IPS-18a (cell line): ENCODE data around the gene GNAT2.

ENCODE experiments used
- H3K27ac ChIP-seq: one replicate; pipeline ENCODE4 v1.5.1; 2013; ENCODE audit warnings: low read length
- H3K27me3 ChIP-seq: one replicate; pipeline ENCODE4 v1.6.1; 2013; ENCODE audit warnings: mild to moderate bottlenecking, low read length; ENCODE audit not compliant: control insufficient read depth, insufficient read depth
- H3K36me3 ChIP-seq: one replicate; pipeline ENCODE4 v1.6.1; 2013; ENCODE audit warnings: low read depth, low read length; ENCODE audit not compliant: control insufficient read depth
- H3K4me1 ChIP-seq: one replicate; pipeline ENCODE4 v1.6.1; 2013; ENCODE audit warnings: low read depth, low read length; ENCODE audit not compliant: control insufficient read depth
- H3K4me3 ChIP-seq: one replicate; pipeline ENCODE4 v1.5.1; 2013; ENCODE audit warnings: low read length
- H3K9ac ChIP-seq: one replicate; pipeline ENCODE4 v1.6.1; 2013; ENCODE audit warnings: mild to moderate bottlenecking, low read length, moderate library complexity
- H3K9me3 ChIP-seq: one replicate; pipeline ENCODE4 v1.6.1; 2013; ENCODE audit warnings: low read depth, low read length; ENCODE audit not compliant: control insufficient read depth

Gene GNAT2

DNA sequence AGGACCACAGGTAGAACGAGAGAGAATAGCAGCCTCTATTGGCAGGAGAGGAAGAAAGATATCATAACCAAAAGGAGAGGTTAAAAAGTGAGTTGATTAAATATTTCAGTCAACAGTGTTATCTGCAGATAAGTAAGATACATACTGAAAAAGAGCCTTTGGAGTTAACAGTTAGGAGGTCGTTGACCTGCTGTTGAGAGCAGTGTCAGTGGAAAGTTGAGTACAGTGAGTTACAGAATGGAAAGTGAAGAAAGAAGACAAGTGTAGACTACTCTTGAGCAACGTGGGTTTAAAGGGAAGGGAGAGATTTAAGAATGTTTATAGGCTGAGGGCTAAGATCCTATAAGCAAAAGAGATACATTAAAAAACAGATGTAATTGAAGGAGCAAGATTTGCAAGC, 30.2 kb downstream of the GNAT2 start:
- H3K36me3 ChIP-seq, result peaks cover 70% of the 10 kb centered on the region
- no peaks in the 10 kb centered on the region for H3K27me3 ChIP-seq
- no peaks in the 10 kb centered on the region for H3K9me3 ChIP-seq
- H3K4me1 ChIP-seq, result no peaks in the 10 kb centered on the region
- H3K4me3 ChIP-seq, result no peak overlapping the region
- H3K9ac ChIP-seq, result no peak overlapping the region
- H3K27ac ChIP-seq, result no peak overlapping the region

DNA sequence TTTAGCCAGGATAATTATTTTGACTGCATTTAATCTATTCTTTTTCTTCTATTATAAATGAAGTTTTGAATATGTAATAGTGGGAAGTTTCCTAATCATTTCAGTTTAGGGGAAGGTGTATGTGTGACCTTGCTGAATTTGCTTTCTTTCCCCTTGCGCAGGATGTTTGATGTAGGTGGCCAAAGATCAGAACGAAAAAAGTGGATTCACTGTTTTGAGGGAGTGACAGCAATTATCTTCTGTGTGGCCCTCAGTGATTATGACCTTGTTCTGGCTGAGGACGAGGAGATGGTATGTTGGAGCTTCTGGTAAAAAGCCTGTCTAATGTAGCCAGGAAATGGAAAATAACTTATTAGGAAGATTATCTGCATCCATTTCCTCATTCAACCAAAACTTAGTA, 33.4 kb downstream of the GNAT2 start:
- Histone ChIP-seq H3K27ac (no peak overlapping the region), H3K27me3 (no peaks in the 10 kb centered on the region), H3K36me3 (peaks cover 63% of the 10 kb centered on the region), H3K4me1 (no peaks in the 10 kb centered on the region), H3K9ac (no peak overlapping the region), H3K4me3 (no peak overlapping the region), H3K9me3 (no peaks in the 10 kb centered on the region)

DNA sequence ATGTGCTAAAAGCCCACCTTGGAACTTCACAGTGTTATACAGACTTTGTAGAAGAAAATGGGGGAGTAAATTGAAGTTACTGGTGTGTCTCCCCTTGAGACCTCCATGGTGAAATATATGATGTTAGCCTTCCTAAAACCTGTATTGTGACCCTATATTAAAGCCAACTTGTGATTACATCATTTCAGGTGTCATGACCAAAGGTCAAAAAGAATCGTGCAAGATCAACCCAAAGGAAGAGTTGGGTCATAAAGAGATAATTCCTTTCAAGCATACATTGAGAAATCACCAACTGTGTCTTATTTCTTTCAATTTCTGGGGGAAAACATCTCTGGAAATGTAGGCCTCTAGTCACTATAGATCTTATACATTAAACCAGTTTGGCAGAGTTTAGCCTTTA, 34.6 kb downstream of the GNAT2 start:
- peaks cover 64% of the 10 kb centered on the region for H3K36me3 ChIP-seq
- H3K9ac ChIP-seq, result no peak overlapping the region
- no peaks in the 10 kb centered on the region for H3K9me3 ChIP-seq
- no peaks in the 10 kb centered on the region for H3K27me3 ChIP-seq
- H3K4me3 ChIP-seq, result no peak overlapping the region
- no peak overlapping the region for H3K27ac ChIP-seq
- H3K4me1 ChIP-seq, result no peaks in the 10 kb centered on the region

DNA sequence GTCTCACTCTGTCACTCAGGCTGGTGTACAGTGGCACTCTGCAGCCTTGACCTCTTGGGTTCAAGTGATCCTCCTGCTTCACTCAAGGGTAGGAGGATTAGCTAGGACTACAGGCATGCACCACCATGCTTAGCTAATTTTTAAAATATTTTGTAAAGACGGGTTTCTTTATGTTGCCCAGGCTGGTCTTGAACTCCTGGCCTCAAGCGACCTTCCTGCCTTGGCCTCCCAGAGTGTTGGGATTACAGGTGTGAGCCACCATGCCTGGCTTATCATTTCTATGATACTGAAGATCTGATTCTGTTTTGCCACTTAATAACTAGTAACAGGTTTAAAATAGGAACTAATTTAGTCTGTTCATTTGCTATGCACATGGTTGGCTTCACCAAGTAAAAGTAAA, 37.4 kb downstream of the GNAT2 start:
- H3K36me3 ChIP-seq, result peaks cover 55% of the 10 kb centered on the region
- H3K4me3 ChIP-seq, result no peak overlapping the region
- no peak overlapping the region for H3K9ac ChIP-seq

DNA sequence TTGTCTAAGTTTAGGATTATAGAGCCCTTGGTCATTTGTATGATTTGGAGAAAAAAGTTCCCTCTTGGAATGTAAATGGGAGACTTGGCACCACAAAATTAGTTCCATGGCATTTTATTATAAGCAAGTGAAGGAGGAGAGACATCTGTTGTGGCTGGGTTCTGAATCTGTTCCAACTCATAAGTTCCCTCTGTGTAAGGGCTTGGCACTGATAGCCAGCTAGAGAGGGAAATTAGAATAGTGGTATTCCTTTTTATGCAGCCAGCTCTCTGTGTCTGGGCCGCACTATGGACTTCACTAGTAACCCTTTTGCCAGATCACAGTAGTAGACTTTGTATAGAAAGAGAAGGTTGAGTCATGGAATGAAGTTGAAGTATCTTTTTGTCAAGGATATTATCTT, 39.9 kb downstream of the GNAT2 start:
- H3K4me3 ChIP-seq, result no peak overlapping the region
- H3K27ac ChIP-seq, result no peak overlapping the region
- no peaks in the 10 kb centered on the region for H3K4me1 ChIP-seq
- H3K9ac ChIP-seq, result no peak overlapping the region
- H3K27me3 ChIP-seq, result no peaks in the 10 kb centered on the region
- H3K9me3 ChIP-seq, result no peaks in the 10 kb centered on the region
- H3K36me3 ChIP-seq, result peaks cover 31% of the 10 kb centered on the region

More for the DNA sequence above, 37.4 kb downstream of the GNAT2 start:
- H3K27me3 ChIP-seq, result no peaks in the 10 kb centered on the region
- H3K9me3 ChIP-seq, result no peaks in the 10 kb centered on the region
- H3K4me1 ChIP-seq, result no peaks in the 10 kb centered on the region
- H3K27ac ChIP-seq, result no peak overlapping the region

DNA sequence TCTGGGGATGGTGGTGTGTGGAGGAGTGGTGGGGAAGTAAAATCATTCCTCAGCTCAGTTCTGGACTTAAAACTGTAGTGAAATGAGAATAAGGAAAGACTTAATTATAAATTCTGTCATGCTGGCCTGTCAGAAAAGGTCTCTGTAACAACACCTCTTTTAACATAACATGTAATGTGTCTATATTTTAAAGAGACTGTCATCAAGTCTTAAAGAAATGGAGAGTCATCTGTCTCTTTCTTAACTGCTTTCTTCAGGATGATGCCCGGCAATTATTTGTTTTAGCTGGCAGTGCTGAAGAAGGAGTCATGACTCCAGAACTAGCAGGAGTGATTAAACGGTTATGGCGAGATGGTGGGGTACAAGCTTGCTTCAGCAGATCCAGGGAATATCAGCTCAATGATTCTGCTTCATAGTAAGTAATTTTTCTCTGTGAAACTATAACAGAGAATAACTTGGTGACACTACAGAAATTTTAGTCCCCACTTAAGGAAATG, 40.4 kb downstream of the GNAT2 start:
- Histone ChIP-seq H3K9me3 (no peaks in the 10 kb centered on the region), H3K27ac (no peak overlapping the region), H3K4me3 (no peak overlapping the region), H3K36me3 (peaks cover 26% of the 10 kb centered on the region), H3K27me3 (no peaks in the 10 kb centered on the region), H3K9ac (no peak overlapping the region), H3K4me1 (no peaks in the 10 kb centered on the region)

DNA sequence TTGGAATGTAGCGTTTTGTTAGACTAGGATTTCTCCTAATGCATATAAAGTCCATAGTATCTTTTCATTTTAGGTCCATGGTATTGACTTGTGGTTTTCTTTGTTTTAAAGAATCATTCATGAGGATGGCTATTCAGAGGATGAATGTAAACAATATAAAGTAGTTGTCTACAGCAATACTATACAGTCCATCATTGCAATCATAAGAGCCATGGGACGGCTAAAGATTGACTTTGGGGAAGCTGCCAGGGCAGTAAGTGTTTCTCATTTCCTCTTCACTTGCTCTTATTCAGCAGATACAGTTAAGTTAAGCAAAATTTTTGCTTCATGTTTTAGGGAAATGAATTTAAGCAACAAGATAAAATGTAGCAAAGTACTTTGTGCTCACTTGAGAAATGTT, 45.6 kb downstream of the GNAT2 start:
- Histone ChIP-seq H3K9me3 (no peaks in the 10 kb centered on the region), H3K4me1 (peaks cover 6% of the 10 kb centered on the region), H3K27ac (no peak overlapping the region), H3K27me3 (no peaks in the 10 kb centered on the region), H3K9ac (no peak overlapping the region), H3K36me3 (peaks cover 3% of the 10 kb centered on the region), H3K4me3 (no peak overlapping the region)

DNA sequence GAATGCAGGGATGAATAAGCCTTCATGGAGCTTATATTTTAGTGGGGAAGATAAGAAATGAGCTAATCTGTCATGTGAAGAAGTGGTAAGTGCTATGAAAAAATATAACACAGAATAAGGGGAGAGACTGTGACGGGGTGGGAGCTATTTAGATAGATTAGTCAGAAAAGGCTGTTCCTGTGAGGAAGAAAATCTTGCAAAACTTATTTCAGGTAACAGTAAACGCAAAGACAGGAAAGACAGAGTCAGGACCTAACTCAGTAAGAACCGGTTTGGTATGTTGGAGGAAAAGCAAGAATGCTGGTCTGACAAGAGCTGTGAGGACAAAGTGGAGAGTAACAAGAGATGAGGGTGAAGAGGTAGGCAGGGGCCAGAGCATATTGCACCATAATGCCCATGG, 49.0 kb downstream of the GNAT2 start:
- H3K27ac ChIP-seq, result no peak overlapping the region
- no peaks in the 10 kb centered on the region for H3K27me3 ChIP-seq
- no peak overlapping the region for H3K9ac ChIP-seq
- H3K4me3 ChIP-seq, result no peak overlapping the region
- H3K36me3 ChIP-seq, result no peaks in the 10 kb centered on the region
- H3K4me1 ChIP-seq, result peaks cover 10% of the 10 kb centered on the region
- no peaks in the 10 kb centered on the region for H3K9me3 ChIP-seq

DNA sequence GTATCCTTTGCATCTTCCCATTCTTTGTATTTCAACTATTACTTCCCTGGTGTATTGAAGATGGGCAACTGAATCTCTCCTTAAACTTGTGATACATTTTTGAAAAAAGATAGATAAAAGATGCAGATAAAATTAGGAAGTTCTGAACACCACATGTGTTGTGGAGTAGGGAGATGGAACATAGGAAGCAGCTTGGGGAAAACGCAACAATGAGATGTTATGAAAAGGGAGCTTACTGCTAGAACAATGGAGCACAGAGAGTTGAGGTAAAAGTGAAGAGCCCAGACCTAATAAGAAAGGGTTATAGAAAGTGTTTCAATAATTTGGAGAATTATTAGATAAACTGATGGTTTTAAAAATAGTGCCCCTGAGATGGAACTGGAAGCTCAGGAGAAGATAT, 50.1 kb downstream of the GNAT2 start:
- H3K36me3 ChIP-seq, result no peaks in the 10 kb centered on the region
- no peaks in the 10 kb centered on the region for H3K9me3 ChIP-seq
- H3K27me3 ChIP-seq, result no peaks in the 10 kb centered on the region
- peaks cover 18% of the 10 kb centered on the region for H3K4me1 ChIP-seq
- no peak overlapping the region for H3K4me3 ChIP-seq
- no peak overlapping the region for H3K27ac ChIP-seq
- H3K9ac ChIP-seq, result no peak overlapping the region

DNA sequence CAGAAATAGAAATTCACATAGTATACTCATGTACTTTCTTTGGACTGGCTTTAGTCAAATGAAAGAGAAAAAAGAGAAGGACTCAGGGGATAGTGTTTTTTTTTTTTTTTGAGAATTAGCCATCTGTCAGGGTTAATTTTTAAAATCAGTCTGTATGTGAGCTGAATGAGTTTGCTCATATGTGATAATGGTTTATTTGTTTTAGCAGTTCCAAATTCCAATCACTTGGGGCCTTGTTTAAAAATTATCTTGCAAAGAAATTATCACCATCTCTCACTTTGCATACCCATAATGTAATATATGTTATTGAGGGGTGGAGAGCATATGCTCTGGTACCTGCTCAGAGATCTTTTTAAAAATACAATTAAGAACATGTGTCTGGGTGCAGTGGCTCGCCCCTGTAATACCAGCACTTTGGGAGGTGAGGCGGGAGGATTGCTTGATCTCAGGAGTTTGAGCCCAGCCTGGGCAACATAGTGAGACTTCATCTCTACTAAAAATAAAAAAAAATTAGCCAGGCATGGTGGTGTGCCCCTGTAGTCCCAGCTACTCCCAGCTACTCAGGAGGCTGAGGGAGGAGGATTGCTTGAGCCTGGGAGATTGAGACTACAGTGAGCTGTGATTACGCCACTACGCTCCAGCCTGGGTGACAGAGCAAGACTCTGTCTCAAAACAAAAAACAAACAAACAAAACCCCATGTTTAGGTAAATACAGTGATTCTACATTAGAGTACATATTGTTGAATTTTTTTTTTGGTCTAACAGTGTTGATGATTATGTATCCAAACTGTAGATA, 51.3 kb downstream of the GNAT2 start:
- Histone ChIP-seq H3K4me3 (no peak overlapping the region), H3K27ac (no peak overlapping the region), H3K27me3 (no peaks in the 10 kb centered on the region), H3K4me1 (peaks cover 29% of the 10 kb centered on the region), H3K9me3 (no peaks in the 10 kb centered on the region), H3K9ac (no peak overlapping the region), H3K36me3 (no peaks in the 10 kb centered on the region)

DNA sequence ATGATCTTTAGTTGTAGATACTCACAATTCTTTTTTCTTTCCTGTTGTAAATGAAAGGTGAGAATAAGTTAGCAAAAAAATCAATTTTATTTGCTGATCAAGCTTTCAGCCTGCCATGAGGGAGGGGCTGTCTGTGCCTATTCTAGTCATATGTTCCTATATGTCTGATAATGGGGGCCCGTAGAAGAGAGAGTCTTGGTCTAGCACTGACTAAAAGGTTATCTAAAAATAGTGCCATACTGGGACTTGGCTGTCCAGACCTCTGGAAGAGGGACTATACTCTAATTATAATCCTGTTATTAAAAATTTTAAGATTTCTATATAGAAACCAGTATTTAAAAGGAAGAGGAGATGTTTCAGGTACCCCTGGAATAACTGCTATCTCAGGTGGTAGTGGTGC, 52.4 kb downstream of the GNAT2 start:
- Histone ChIP-seq H3K4me1 (peaks cover 38% of the 10 kb centered on the region), H3K4me3 (no peak overlapping the region), H3K9ac (no peak overlapping the region), H3K9me3 (no peaks in the 10 kb centered on the region), H3K27ac (no peak overlapping the region), H3K27me3 (no peaks in the 10 kb centered on the region), H3K36me3 (no peaks in the 10 kb centered on the region)

DNA sequence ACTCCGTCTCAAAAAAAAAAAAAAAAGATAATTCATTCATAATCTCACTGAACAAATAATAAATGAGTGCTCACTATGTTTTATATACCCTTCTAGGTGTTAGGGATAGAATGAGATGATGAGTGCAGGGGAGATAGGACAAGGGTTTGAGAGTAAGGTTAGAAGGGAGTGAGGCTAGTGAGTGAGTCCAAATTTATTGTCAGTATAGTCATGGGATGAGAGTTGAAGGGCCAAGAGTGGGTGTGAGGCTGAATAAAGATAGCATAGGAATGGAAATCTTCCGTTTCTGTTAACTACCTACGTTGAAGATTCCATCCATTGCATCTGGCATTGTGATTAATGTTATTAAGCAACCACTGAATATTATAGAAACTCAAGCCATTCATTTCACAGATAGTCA, 54.2 kb downstream of the GNAT2 start:
- Histone ChIP-seq H3K9ac (no peak overlapping the region), H3K4me3 (no peak overlapping the region), H3K4me1 (peaks cover 38% of the 10 kb centered on the region), H3K9me3 (no peaks in the 10 kb centered on the region), H3K27ac (no peak overlapping the region), H3K27me3 (no peaks in the 10 kb centered on the region), H3K36me3 (no peaks in the 10 kb centered on the region)
